GM21737 (cell line): ENCODE results near the gene THAP8.
A peak's percentile ranks its signal among the peaks of the same experiment; 100 is the strongest.

ENCODE experiments used
- ATAC-seq: cut with Tn5 transposase; IDR thresholded peaks from one replicate; pipeline ENCODE4 v1.9.1; 2021; ENCODE audit warnings: mild to moderate bottlenecking, moderate library complexity; ENCODE audit not compliant: unreplicated experiment

The THAP8 gene

GRCh38 chr19:36030264-36031148, 23.6 kb downstream of the THAP8 start:
- ATAC-seq, result no peak

- no peak for ATAC-seq
Measured at GRCh38 chr19:36028313-36029041, 25.6 kb downstream of the THAP8 start.

- ATAC-seq, result no peak
Measured at GRCh38 chr19:36027696-36028095, 26.4 kb downstream of the THAP8 start.

- ATAC-seq, result no peak
Measured at GRCh38 chr19:36026091-36026876, 27.8 kb downstream of the THAP8 start.

GRCh38 chr19:36025541-36025940, 28.5 kb downstream of the THAP8 start:
- ATAC-seq, result no peak

- ATAC-seq, result no peak
Measured at GRCh38 chr19:36023432-36023831, 30.7 kb downstream of the THAP8 start.

- no peak for ATAC-seq
Measured at GRCh38 chr19:36019061-36019670, 34.9 kb downstream of the THAP8 start.

GRCh38 chr19:36014012-36014924, 39.8 kb downstream of the THAP8 start, which contains the start of gene ALKBH6:
ALKBH6 (minus strand) TSS chr19:36014213; CDS start chr19:36013397, 816 bp downstream.
- ATAC-seq, result peak; percentile 89

- ATAC-seq, result no peak
Measured at GRCh38 chr19:36013280-36014011, 40.6 kb downstream of the THAP8 start.

GRCh38 chr19:36010402-36010801, 43.7 kb downstream of the THAP8 start:
- no peak for ATAC-seq

GRCh38 chr19:36009633-36010379, 44.3 kb downstream of the THAP8 start:
- no peak for ATAC-seq

GRCh38 chr19:36009220-36009619, 44.9 kb downstream of the THAP8 start:
- no peak for ATAC-seq

- no peak for ATAC-seq
Measured at GRCh38 chr19:36008336-36008978, 45.6 kb downstream of the THAP8 start, which contains the start of gene SYNE4. SYNE4 (minus strand) TSS chr19:36008813; CDS start chr19:36008681, 132 bp downstream.

GRCh38 chr19:36006955-36007354, 47.1 kb downstream of the THAP8 start:
- no peak for ATAC-seq

GRCh38 chr19:36003284-36003683, 50.8 kb downstream of the THAP8 start:
- ATAC-seq, result no peak

- ATAC-seq, result no peak
Measured at GRCh38 chr19:36001605-36002004, 52.5 kb downstream of the THAP8 start.

- ATAC-seq, result no peak
Measured at GRCh38 chr19:35996777-35997176, 57.3 kb downstream of the THAP8 start.
